SU-DHL-6 (cell line): Measurements from ENCODE around the gene ALDH16A1.

Experiments used
- CTCF ChIP-seq: fragments of 200-600 bp; sonication (generic); IDR thresholded peaks from one replicate; pipeline ENCODE4 v1.5.1; 2017; ENCODE audit warnings: antibody characterized with exemption, mild to moderate bottlenecking, low read length, moderate library complexity; ENCODE audit not compliant: insufficient read depth, poor library complexity, severe bottlenecking
- EZH2phosphoT487 ChIP-seq: fragments of 200-600 bp; sonication (generic), shearing (Covaris generic); conservative IDR thresholded peaks from 2 replicates; pipeline ENCODE4 v1.6.1; 2018; ENCODE audit warnings: mild to moderate bottlenecking, antibody characterized with exemption, low read length, moderate library complexity, mixed read lengths

DNA sequence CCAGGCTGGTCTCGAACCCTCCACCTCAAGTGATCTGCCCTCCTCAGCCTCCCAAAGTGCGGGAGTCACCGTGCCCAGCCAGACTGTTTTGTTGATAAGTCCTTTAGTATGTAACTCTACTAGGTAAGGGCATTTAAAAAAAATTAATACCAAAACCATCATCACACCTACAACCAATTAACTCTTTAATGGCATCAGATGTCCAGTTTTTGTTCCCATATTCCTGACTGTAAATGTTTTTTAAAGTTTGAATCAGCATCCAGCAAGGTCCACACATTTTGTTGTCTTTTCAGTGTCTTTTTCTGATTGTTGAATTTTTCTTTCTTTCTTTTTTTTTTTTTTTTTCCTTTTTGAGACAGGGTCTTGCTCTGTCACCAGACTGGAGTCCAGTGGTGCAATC is 65.0 kb downstream of the ALDH16A1 start:
- TF ChIP-seq CTCF: no peak
- no peak for TF ChIP-seq EZH2phosphoT487
